ENCODE data around the gene TSPAN31.

GRCh38 chr12:57739387-57739786 lies 5.5 kb upstream of the TSPAN31 start:
- no peak for TF ChIP-seq CTCF (optimal IDR thresholded peaks at IDR 0.05 in 1 of 3, IDR thresholded peaks at IDR 0.05 in 1 of 3, conservative IDR thresholded peaks at IDR 0.05 in 1 of 3; ENCODE audit: extremely low read depth in 1 of 3, insufficient read depth in 2 of 3, low read length in 3 of 3)
- TF ChIP-seq EZH2 (IDR thresholded peaks at IDR 0.05; ENCODE audit: low read length): peak; percentile 80

Measured in keratinocyte (primary cell).